ENCODE data around the gene SULT4A1.
A peak's percentile ranks its signal among the peaks of the same experiment; 100 is the strongest.

Gene SULT4A1

GRCh38 chr22:43847376-43848289 is 14.7 kb downstream of the SULT4A1 start:
- DNase-seq (no peak), ATAC-seq (no peak)
- H3K4me1 Mint-ChIP-seq, result no peaks in the 10 kb centered on the region
- H3K27me3 Mint-ChIP-seq, result peaks cover 30% of the 10 kb centered on the region
- H3K4me3 Mint-ChIP-seq, result no peak overlapping the region
- no peak overlapping the region for H3K27ac Mint-ChIP-seq
- no peaks in the 10 kb centered on the region for H3K9me3 Mint-ChIP-seq

GRCh38 chr22:43846966-43847365 is 15.3 kb downstream of the SULT4A1 start:
- Mint-ChIP-seq H3K27me3 (peaks cover 26% of the 10 kb centered on the region), H3K27ac (no peak overlapping the region), H3K4me1 (no peaks in the 10 kb centered on the region), H3K4me3 (no peak overlapping the region), H3K9me3 (no peaks in the 10 kb centered on the region)
- ATAC-seq (no peak), DNase-seq (no peak)

- H3K9me3 Mint-ChIP-seq, result no peaks in the 10 kb centered on the region
- ATAC-seq (no peak), DNase-seq (no peak)
- H3K27ac Mint-ChIP-seq, result no peak overlapping the region
- H3K4me1 Mint-ChIP-seq, result no peaks in the 10 kb centered on the region
- peaks cover 17% of the 10 kb centered on the region for H3K27me3 Mint-ChIP-seq
- H3K4me3 Mint-ChIP-seq, result no peak overlapping the region
These were observed 16.3 kb downstream of the SULT4A1 start for GRCh38 chr22:43845981-43846380.

- Mint-ChIP-seq H3K27ac (no peak overlapping the region), H3K4me3 (no peak overlapping the region)
These were observed 17.5 kb downstream of the SULT4A1 start for GRCh38 chr22:43844560-43845545.

GRCh38 chr22:43843783-43844530 is 18.4 kb downstream of the SULT4A1 start:
- H3K27me3 Mint-ChIP-seq, result peaks cover 8% of the 10 kb centered on the region
- H3K4me1 Mint-ChIP-seq, result no peaks in the 10 kb centered on the region
- H3K9me3 Mint-ChIP-seq, result no peaks in the 10 kb centered on the region
- peak overlapping the region in 1 of 2 donors; percentile 59 for H3K27ac Mint-ChIP-seq
- ATAC-seq (no peak), DNase-seq (no peak)
- H3K4me3 Mint-ChIP-seq, result no peak overlapping the region

More at GRCh38 chr22:43844560-43845545, 17.5 kb downstream of the SULT4A1 start:
- ATAC-seq, result no peak
- H3K4me1 Mint-ChIP-seq, result no peaks in the 10 kb centered on the region
- DNase-seq, result no peak
- H3K27me3 Mint-ChIP-seq, result peaks cover 8% of the 10 kb centered on the region
- no peaks in the 10 kb centered on the region for H3K9me3 Mint-ChIP-seq

GRCh38 chr22:43841742-43842141 is 20.6 kb downstream of the SULT4A1 start:
- Mint-ChIP-seq H3K27ac (no peak overlapping the region), H3K27me3 (peaks cover 8% of the 10 kb centered on the region), H3K4me1 (no peaks in the 10 kb centered on the region), H3K4me3 (no peak overlapping the region), H3K9me3 (no peaks in the 10 kb centered on the region)
- ATAC-seq (no peak), DNase-seq (no peak)

- Mint-ChIP-seq H3K9me3 (no peaks in the 10 kb centered on the region), H3K4me3 (no peak overlapping the region), H3K27ac (no peak overlapping the region), H3K27me3 (peaks cover 10% of the 10 kb centered on the region), H3K4me1 (no peaks in the 10 kb centered on the region)
- ATAC-seq, result no peak
- DNase-seq, result no peak
These were observed 21.5 kb downstream of the SULT4A1 start for GRCh38 chr22:43840851-43841250.

- Mint-ChIP-seq H3K27ac (no peak overlapping the region), H3K27me3 (peaks cover 10% of the 10 kb centered on the region), H3K9me3 (no peaks in the 10 kb centered on the region), H3K4me3 (no peak overlapping the region), H3K4me1 (no peaks in the 10 kb centered on the region)
- DNase-seq, result no peak
- ATAC-seq, result no peak
These were observed 21.9 kb downstream of the SULT4A1 start for GRCh38 chr22:43840431-43840830.

- peaks cover 12% of the 10 kb centered on the region for H3K27me3 Mint-ChIP-seq
- H3K4me1 Mint-ChIP-seq, result no peaks in the 10 kb centered on the region
- no peak overlapping the region for H3K4me3 Mint-ChIP-seq
- DNase-seq (no peak), ATAC-seq (no peak)
- H3K27ac Mint-ChIP-seq, result no peak overlapping the region
- H3K9me3 Mint-ChIP-seq, result no peaks in the 10 kb centered on the region
These were observed 22.5 kb downstream of the SULT4A1 start for GRCh38 chr22:43839781-43840180.

GRCh38 chr22:43838571-43839307 is 23.6 kb downstream of the SULT4A1 start:
- DNase-seq (no peak), ATAC-seq (no peak)
- Mint-ChIP-seq H3K27me3 (peaks cover 12% of the 10 kb centered on the region), H3K27ac (peak overlapping the region in 1 of 2 donors; percentile 71), H3K4me1 (no peaks in the 10 kb centered on the region), H3K9me3 (no peaks in the 10 kb centered on the region), H3K4me3 (no peak overlapping the region)

- Mint-ChIP-seq H3K27ac (no peak overlapping the region), H3K9me3 (no peaks in the 10 kb centered on the region), H3K27me3 (peaks cover 13% of the 10 kb centered on the region), H3K4me3 (no peak overlapping the region), H3K4me1 (no peaks in the 10 kb centered on the region)
- DNase-seq, result no peak
- no peak for ATAC-seq
These were observed 24.2 kb downstream of the SULT4A1 start for GRCh38 chr22:43838161-43838560.

GRCh38 chr22:43837666-43838065 is 24.6 kb downstream of the SULT4A1 start:
- Mint-ChIP-seq H3K9me3 (no peaks in the 10 kb centered on the region), H3K4me3 (no peak overlapping the region), H3K27me3 (peaks cover 18% of the 10 kb centered on the region), H3K27ac (no peak overlapping the region), H3K4me1 (no peaks in the 10 kb centered on the region)
- DNase-seq (no peak), ATAC-seq (no peak)

GRCh38 chr22:43835736-43836135 is 26.6 kb downstream of the SULT4A1 start:
- Mint-ChIP-seq H3K27me3 (peaks cover 20% of the 10 kb centered on the region), H3K4me3 (no peak overlapping the region), H3K9me3 (no peaks in the 10 kb centered on the region), H3K4me1 (no peaks in the 10 kb centered on the region), H3K27ac (no peak overlapping the region)
- no peak for ATAC-seq
- DNase-seq, result no peak

- H3K4me3 Mint-ChIP-seq, result no peak overlapping the region
- H3K27ac Mint-ChIP-seq, result peak overlapping the region in 1 of 2 donors; percentile 28
- DNase-seq, result no peak
- H3K9me3 Mint-ChIP-seq, result no peaks in the 10 kb centered on the region
- H3K27me3 Mint-ChIP-seq, result peaks cover 20% of the 10 kb centered on the region
- ATAC-seq, result no peak
- no peaks in the 10 kb centered on the region for H3K4me1 Mint-ChIP-seq
These were observed 27.1 kb downstream of the SULT4A1 start for GRCh38 chr22:43835166-43835565.
